ENCODE results near the gene MAK.
"Not testable (repeated sequence)": the region's sequence is repeated elsewhere in the genome, so short reads cannot be mapped to it uniquely, and the experiment has no call there.

MAK gene, protein sequence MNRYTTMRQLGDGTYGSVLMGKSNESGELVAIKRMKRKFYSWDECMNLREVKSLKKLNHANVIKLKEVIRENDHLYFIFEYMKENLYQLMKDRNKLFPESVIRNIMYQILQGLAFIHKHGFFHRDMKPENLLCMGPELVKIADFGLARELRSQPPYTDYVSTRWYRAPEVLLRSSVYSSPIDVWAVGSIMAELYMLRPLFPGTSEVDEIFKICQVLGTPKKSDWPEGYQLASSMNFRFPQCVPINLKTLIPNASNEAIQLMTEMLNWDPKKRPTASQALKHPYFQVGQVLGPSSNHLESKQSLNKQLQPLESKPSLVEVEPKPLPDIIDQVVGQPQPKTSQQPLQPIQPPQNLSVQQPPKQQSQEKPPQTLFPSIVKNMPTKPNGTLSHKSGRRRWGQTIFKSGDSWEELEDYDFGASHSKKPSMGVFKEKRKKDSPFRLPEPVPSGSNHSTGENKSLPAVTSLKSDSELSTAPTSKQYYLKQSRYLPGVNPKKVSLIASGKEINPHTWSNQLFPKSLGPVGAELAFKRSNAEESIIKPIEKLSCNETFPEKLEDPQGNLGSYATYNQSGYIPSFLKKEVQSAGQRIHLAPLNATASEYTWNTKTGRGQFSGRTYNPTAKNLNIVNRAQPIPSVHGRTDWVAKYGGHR

DNA sequence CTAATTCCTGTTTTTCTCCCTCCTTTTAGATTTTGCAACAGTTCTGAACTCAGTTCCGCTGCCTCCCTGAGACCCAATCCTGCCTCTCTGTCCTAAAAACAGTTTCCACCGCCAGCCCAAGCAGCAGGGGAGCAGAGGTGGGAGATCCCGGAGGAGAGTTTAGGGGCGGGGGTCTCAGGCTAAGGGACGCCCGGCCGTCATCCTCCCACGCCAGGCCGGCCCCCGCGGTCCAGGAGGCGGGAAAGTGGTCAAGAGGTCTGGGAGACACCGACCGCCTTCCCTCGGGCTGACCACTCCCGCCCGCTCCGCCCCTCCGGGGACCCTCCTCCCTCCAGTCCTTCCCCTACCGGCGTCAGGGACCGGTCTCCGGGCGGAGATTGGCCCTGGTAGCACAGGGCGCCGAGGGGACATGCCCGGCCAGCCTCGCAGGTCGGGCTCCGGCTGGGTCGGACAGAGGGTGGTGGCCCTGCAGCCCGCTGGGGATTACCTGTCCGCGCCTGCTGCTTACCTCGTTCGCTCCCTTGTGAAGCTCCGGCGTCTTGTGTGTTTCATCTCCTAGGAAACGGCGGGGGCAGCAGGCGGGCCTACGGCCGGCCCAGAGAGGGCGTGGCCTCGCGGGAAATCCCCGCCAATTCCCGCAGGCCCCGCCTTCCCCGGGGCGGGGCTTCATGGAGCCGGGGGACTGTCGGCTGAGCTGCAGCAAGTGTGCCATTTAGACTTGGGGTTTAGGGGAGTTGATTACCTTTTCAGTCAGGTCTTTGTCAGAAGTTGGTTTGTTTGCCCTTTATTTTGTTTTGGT, at the start of gene MAK:
MAK (minus strand) TSS at position 545 of the 799 bp plus-strand sequence. CDS start 7,891 bp downstream, outside the sequence.
- DNase-seq, result peak; percentile 85

DNA sequence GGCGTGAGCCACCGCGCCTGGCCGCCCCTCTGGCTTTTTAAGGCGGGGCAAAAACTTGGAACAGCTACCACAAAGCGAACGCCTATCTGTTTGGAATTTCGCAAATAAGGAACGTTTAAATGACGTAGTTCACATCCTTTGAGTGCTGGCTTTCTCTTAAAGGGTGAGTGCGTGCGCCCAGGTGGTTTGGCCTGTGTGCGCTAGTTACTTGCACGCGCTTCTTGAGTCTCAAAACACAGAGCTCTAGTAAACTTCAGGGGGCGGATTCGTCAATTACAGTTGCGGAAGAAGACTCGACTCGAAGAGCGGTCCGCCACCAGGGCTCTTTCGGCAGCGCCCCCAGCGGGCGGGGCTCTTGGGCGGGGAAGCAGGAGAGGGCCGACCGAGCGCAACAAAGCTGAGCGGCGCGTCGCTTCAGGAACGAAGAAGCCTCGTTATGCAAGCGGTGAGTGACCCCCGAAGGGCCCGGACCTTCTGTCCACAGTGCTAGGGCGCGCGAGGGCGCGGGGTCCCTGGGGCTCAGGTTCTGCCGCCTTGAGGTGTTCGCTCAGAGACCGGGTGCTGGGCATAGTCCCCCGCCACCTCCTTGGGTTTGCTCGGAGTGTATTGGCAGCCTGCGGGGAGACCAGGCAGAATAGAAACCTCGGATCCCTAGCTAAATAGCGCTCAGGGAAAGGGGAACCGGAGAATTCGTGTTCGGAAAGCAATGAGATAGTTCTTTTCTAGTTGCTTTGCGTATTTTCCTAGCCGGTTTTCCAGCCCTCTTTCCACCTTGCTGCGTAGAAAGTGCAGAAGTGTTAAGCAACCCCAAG, 48.6 kb upstream of the MAK start, which contains the start of gene SYCP2L:
SYCP2L (plus strand) TSS at position 362 of the 812 bp plus-strand sequence; CDS start at position 437, 75 bp downstream.
- no peak for DNase-seq

GRCh38 chr6:10886365-10886690, 48.0 kb upstream of the MAK start:
- DNase-seq, result not testable (repeated sequence)

- no peak for DNase-seq
Measured at GRCh38 chr6:10884245-10884972, 46.1 kb upstream of the MAK start.

GRCh38 chr6:10883312-10884244, 45.2 kb upstream of the MAK start:
- no peak for DNase-seq

GRCh38 chr6:10882657-10883171, 44.4 kb upstream of the MAK start:
- DNase-seq, result no peak

GRCh38 chr6:10882253-10882630, 43.9 kb upstream of the MAK start:
- not testable (repeated sequence) for DNase-seq

DNA sequence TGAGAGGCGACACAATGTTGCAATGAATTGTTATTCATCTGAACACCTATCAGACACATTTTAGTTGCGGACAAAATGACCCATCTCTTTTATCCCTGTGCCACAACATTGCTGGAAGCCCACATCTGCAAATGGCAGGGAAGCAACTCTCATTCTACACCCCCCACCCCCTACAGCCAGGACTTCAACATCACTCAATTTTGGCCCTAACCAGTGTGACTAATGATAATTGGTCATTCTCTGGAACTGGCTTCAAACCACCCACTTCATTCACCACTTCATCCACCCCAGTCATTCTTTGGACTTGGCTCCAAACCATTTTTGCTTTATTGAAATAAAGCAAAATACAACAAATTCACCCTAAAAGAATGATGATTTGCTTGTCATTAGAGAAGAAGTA, 42.0 kb upstream of the MAK start:
- DNase-seq, result no peak

DNA sequence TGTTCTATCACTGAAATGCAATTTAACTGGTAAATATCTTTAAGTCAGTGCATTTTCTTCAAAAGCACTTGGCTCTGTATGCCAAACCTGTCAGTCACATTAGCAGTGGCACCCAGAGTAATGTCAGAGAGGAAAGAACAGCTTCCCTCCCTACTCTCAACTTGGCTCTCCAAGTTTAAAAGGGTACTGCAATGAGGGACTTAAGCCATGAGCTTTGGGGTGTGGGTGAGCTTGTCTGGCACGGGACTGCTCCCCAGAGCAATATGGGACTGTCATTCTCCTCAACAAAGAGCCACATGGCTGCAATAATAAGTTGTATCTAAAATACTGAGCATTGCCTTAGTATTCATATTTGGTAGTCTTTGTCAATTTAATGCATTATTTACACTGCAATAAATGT, 39.5 kb upstream of the MAK start:
- DNase-seq, result no peak

GRCh38 chr6:10877012-10877411, 38.7 kb upstream of the MAK start:
- no peak for DNase-seq

GRCh38 chr6:10875026-10875425, 36.7 kb upstream of the MAK start:
- no peak for DNase-seq

DNA sequence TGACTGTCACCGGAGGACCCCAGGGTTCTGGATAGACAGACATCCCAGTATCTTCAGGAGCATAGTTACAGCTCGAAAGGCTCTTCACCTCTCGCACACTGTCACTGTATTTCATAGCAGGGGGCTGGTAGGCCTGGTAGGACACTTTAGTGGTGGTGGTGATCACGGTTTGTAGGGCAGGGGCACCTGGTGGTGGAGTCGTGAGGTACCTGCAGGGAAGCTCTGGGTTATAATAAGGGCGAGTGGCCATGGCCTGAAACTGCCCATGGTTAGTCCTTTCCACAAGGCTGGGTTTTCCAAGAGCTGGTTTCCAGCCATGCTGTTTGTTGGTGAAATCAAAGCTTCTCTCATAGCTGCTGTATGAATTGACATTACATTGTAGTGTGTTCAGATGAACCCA, 35.9 kb upstream of the MAK start:
- DNase-seq, result no peak

GRCh38 chr6:10873374-10873773, 35.0 kb upstream of the MAK start:
- DNase-seq, result no peak

GRCh38 chr6:10867952-10868351, 29.6 kb upstream of the MAK start:
- DNase-seq, result no peak

DNA sequence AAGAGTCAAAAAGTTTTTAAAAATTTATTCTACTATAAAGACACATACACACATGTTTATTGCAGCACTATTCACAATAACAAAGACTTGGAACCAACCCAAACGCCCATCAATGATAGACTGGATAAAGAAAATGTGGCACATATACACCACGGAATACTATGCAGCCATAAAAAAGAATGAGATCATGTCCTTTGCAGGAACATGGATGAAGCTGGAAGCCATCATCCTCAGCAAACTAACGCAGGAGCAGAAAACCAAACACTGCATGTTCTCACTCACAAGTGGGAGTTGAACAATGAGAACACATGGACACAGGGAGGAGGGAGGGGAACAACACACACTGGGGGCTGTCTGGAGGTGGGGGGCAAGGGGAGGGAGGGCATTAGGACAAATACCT, 28.4 kb upstream of the MAK start:
- not testable (repeated sequence) for DNase-seq

GRCh38 chr6:10863031-10863430, 24.7 kb upstream of the MAK start:
- not testable (repeated sequence) for DNase-seq

DNA sequence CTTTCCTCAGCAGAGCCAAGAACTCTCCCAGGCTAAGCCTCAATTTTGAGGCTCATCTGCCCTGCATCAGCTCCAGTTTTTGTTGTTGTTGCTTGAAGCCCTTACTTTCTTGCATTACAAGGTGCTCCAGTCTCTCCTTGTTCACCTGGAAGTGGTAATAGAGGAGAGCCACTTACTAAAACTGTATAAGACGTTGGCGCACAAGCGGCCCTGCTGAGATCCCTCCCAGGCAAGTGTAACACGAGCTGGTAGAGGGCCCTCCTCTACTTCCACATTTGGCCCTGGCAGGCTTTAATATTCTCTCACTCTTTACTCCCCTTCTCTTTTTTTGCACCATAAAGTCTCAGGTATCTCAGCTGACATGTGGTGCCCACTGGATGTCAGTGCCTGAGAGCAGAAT, 24.0 kb upstream of the MAK start:
- DNase-seq, result no peak

DNA sequence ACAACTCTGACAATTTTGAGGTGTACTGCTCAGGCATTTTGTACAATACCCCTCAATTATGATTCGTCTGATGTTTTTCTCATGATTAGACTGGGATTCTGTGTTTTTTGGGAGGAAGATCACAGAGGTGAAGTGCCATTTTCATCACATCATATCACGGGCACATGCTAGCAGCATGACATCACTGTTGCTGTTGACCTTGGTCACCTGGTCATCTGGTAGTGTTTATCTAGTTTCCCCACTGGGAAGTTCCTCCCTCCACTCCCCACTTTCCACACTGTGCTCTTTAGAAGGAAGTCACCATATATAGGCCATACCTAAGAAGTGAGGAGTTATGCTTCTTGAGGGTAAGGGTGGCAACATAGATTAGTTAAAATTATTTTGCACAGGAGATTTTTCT, 22.7 kb upstream of the MAK start:
- DNase-seq, result no peak

DNA sequence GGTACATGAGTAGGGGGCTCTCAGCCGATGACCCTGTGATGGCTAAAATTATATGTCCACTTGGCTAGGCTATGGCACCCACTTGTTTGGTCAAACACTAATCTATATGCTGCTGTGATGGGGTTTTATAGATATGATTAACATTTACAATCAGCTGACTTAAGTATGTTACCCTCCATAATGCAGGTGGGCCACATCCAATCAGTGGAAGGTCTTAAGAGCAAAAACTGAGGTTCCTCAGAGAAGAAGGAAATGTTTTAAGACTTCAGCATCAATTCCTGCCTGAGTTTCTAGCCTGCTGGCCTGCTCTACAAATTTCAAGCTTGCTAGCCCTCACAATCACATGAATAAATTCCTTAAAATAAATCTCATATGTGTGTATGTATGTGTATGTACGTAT, 18.9 kb upstream of the MAK start:
- no peak for DNase-seq

DNA sequence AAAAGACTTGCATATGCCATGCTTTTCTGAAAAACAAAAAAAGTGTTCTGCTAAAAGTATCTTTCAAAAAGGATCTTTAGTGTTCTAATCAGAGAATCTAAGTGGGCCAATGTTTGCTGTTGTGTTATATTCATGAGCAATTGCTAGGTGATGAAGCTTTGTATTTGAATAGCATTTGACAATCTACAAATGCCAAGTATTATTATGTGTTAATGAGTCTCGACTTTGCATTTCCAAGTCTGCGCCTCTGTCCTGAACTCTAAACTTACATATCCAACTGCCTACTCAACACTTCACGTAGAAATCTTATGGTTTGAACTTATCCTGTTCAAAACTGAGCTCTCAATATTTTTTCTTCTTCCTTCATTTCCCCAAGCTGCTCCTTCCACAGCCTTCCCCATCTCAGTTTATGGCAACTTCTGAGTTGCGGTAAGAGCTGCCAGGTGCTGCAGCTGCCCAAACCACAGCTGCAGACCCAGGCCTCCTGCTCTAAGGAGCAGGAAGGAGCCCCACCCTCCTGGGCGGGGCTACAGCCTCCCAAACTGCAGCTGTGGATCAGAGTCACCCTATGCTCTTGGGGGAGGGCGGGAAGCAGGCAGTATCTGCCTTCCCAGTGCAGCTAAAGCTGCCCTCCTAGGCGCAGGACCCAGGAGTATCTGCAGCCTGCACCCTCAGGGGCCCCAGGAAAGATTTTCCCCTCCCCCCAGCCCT, 16.7 kb upstream of the MAK start:
- DNase-seq, result no peak
